OCI-LY3 (cell line): ENCODE results near the gene RSPRY1.

ENCODE experiments used
- CTCF ChIP-seq: fragments of 200-600, 300-600 bp; sonication (generic); IDR thresholded peaks from 2 replicates; pipeline ENCODE4 v1.5.1; 2014; ENCODE audit warnings: antibody characterized with exemption, low read length, low read depth
- EZH2phosphoT487 ChIP-seq: fragments of 200-600 bp; shearing (Covaris generic); IDR thresholded peaks from 2 replicates; pipeline ENCODE4 v1.6.1; 2018; ENCODE audit warnings: antibody characterized with exemption, mixed run types, low read depth

- TF ChIP-seq CTCF (no peak), EZH2phosphoT487 (no peak)
Measured at GRCh38 chr16:57148481-57148880, 37.6 kb upstream of the RSPRY1 start.
